OCI-LY7 (cell line): ENCODE results near the gene CLDN19. TPM values are rescaled to one million over a fixed set of nuclear protein-coding genes. Genes with fewer than 3 reads are reported as not detected.

Source experiments
- BruUV-seq: library from RNA; stranded (reverse); fragments of 400-500 nt; replicated peaks from 2 replicates; lab custom pipeline; 2021; lab: Mats Ljungman, UMichigan
- CTCF ChIA-PET: fragments of 300-600 bp; sonication (Branson Sonifier 250); formaldehyde crosslinking; loops from one replicate; lab custom pipeline; 2022; ENCODE audit warnings: antibody characterized with exemption; ENCODE audit not compliant: unreplicated experiment; lab: Charles Lee
- POLR2A ChIA-PET: fragments of 300-600 bp; sonication (Branson Sonifier 250); formaldehyde crosslinking; loops from one replicate; lab custom pipeline; 2022; ENCODE audit warnings: antibody characterized with exemption; lab: Charles Lee
- DNase-seq: peaks from one replicate; pipeline ENCODE4 v3.0.0-alpha.2; 2015; ENCODE audit warnings: low spot score
- H2AFZ ChIP-seq: fragments of 200-600 bp; sonication (generic), shearing (Covaris generic); 2 replicates; pipeline ENCODE4 v1.6.1; 2014; ENCODE audit warnings: mild to moderate bottlenecking, antibody characterized with exemption, low read length, moderate library complexity
- H3K27ac ChIP-seq: fragments of 200-600 bp; sonication (generic); 2 replicates; pipeline ENCODE4 v1.5.1; 2014; ENCODE audit warnings: mixed run types, low read depth, mild to moderate bottlenecking, moderate library complexity, low read length, inconsistent platforms; ENCODE audit not compliant: poor library complexity, severe bottlenecking
- H3K36me3 ChIP-seq: fragments of 200-600 bp; sonication (generic); 2 replicates; pipeline ENCODE4 v1.6.1; 2014; ENCODE audit warnings: mild to moderate bottlenecking, antibody characterized with exemption, low read length, moderate library complexity, mixed read lengths; ENCODE audit not compliant: insufficient read depth
- H3K4me1 ChIP-seq: fragments of 200-600 bp; sonication (generic); 2 replicates; pipeline ENCODE4 v1.5.1; 2014; ENCODE audit warnings: mild to moderate bottlenecking, low read length; ENCODE audit not compliant: insufficient read depth, poor library complexity, severe bottlenecking
- H3K4me2 ChIP-seq: fragments of 200-600 bp; sonication (generic); 2 replicates; pipeline ENCODE4 v1.6.1; 2014; ENCODE audit warnings: mild to moderate bottlenecking, low read length
- H3K4me3 ChIP-seq: fragments of 200-600 bp; sonication (generic); 2 replicates; pipeline ENCODE4 v1.5.1; 2014; ENCODE audit warnings: mild to moderate bottlenecking, low read depth, low read length; ENCODE audit not compliant: poor library complexity, severe bottlenecking
- H3K79me2 ChIP-seq: fragments of 200-600 bp; sonication (generic); 2 replicates; pipeline ENCODE4 v1.6.1; 2016; ENCODE audit warnings: low read depth, mild to moderate bottlenecking, low read length, moderate library complexity, mixed read lengths; ENCODE audit not compliant: insufficient read depth
- H3K9me2 ChIP-seq: fragments of 200-600 bp; sonication (generic); 2 replicates; pipeline ENCODE4 v1.6.1; 2016; ENCODE audit warnings: mild to moderate bottlenecking, low read length, mixed read lengths; ENCODE audit not compliant: insufficient read depth
- H3K9me3 ChIP-seq: fragments of 200-600 bp; sonication (generic); 2 replicates; pipeline ENCODE4 v1.6.1; 2014; ENCODE audit warnings: mild to moderate bottlenecking, mixed run types, low read length, mixed read lengths
- H4K20me1 ChIP-seq: fragments of 200-600 bp; sonication (generic); 2 replicates; pipeline ENCODE4 v1.6.1; 2014; ENCODE audit warnings: mild to moderate bottlenecking, antibody characterized with exemption, low read length, moderate library complexity, mixed read lengths; ENCODE audit not compliant: insufficient read depth
- EZH2phosphoT487 ChIP-seq: fragments of 200-600 bp; sonication (generic); IDR thresholded peaks from 2 replicates; pipeline ENCODE4 v1.6.1; 2018; ENCODE audit warnings: low read depth, borderline replicate concordance, mild to moderate bottlenecking, mixed run types, antibody characterized with exemption, low read length, moderate library complexity, mixed read lengths
- intact Hi-C: fragments of 100-400 bp; cut with micrococcal nuclease; formaldehyde crosslinking; loops from one replicate; pipeline ENCODE4 v1.10.0; 2022; ENCODE audit not compliant: unreplicated experiment
- total RNA-seq, 2 experiments: library from RNA; depleted of rRNA in 1 of 2; stranded (reverse); fragments of >200 nt in 1 of 2; shearing (Covaris generic) in 1 of 2; gene quantifications; 2 replicates each; pipeline ENCODE4 v1.2.3, GENCODE V29; 2014 to 2022
- TF ChIP-seq, protein P1 (sequence below): fragments of 200-600 bp; sonication (generic); conservative IDR thresholded peaks from 2 replicates; pipeline ENCODE4 v1.5.1; 2014; ENCODE audit warnings: mild to moderate bottlenecking, antibody characterized with exemption, low read length, moderate library complexity, mixed read lengths

Gene CLDN19
- total RNA-seq, 2 experiments from 2014 or later = not detected

DNA sequence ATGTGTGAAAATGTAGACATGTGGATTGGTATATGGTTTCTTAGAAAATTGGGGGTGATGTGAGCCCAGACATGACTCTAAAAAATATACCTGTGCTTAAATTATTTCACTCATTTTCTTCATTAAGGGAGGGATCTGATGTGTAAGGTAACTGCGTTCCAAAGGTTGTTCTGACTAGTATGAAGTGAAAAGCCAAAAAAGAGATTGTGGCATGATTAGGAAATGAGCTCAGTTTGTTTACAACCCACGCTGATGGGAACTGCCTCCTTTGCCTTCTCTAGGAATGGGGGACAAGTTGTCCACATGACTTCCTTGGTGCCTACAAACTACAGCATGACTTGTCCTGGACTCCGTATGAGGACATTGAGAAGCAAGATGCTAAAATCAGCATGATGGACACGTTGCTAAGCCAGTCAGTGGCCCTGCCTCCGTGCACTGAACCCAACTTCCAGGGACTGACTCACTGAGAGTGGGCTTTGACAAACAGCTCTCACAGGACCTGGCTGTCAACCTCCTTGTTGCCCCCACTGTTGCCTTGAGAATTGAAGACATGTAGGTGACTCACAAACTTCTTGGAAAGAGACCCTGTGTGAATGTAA is 35.0 kb upstream of the CLDN19 start:
- H3K9me2 ChIP-seq = no peaks in the 10 kb centered on the region
- no peak overlapping the region for H3K4me2 ChIP-seq
- H3K36me3 ChIP-seq = peaks cover 79% of the 10 kb centered on the region
- H3K79me2 ChIP-seq = peaks cover 14% of the 10 kb centered on the region
- H4K20me1 ChIP-seq = no peaks in the 10 kb centered on the region
- BruUV-seq = no TSS peak
- no peak overlapping the region for H2AFZ ChIP-seq
- no peak overlapping the region for H3K27ac ChIP-seq
- no peak overlapping the region for H3K4me3 ChIP-seq
- intact Hi-C loops = no loop called here
- H3K9me3 ChIP-seq = no peaks in the 10 kb centered on the region
- TF ChIP-seq EZH2phosphoT487 = no peak
- TF ChIP-seq, protein P1, sequence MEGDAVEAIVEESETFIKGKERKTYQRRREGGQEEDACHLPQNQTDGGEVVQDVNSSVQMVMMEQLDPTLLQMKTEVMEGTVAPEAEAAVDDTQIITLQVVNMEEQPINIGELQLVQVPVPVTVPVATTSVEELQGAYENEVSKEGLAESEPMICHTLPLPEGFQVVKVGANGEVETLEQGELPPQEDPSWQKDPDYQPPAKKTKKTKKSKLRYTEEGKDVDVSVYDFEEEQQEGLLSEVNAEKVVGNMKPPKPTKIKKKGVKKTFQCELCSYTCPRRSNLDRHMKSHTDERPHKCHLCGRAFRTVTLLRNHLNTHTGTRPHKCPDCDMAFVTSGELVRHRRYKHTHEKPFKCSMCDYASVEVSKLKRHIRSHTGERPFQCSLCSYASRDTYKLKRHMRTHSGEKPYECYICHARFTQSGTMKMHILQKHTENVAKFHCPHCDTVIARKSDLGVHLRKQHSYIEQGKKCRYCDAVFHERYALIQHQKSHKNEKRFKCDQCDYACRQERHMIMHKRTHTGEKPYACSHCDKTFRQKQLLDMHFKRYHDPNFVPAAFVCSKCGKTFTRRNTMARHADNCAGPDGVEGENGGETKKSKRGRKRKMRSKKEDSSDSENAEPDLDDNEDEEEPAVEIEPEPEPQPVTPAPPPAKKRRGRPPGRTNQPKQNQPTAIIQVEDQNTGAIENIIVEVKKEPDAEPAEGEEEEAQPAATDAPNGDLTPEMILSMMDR = no peak
- POLR2A ChIA-PET = no interaction called here
- DNase-seq = no peak
- no peaks in the 10 kb centered on the region for H3K4me1 ChIP-seq
- CTCF ChIA-PET = no interaction called here

DNA sequence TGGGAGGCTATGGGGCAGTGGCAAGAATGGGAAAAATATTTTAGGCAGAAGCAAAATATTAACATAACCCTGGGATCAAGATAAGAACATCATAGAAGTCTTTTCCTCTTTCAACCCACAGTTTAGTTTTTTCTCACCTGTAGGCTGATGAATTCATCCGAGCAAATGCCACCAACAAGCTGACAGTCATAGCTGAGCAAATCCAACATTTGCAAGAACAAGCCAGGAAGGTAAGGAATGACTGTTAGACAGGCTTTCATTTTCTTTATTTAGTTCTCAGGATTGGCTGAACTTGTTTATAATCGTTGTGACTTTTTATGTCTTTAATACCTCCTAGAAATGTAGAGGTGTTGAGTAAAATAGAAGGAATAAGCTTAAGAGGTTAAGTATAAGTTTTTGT is 33.4 kb upstream of the CLDN19 start:
- ChIA-PET POLR2A (no interaction called here), CTCF (no interaction called here)
- peaks cover 22% of the 10 kb centered on the region for H3K79me2 ChIP-seq
- H3K4me3 ChIP-seq = no peak overlapping the region
- DNase-seq = no peak
- H3K4me1 ChIP-seq = peaks cover 3% of the 10 kb centered on the region
- intact Hi-C loops = no loop called here
- peaks cover 71% of the 10 kb centered on the region for H3K36me3 ChIP-seq
- no peak overlapping the region for H3K27ac ChIP-seq
- H2AFZ ChIP-seq = no peak overlapping the region
- no peaks in the 10 kb centered on the region for H3K9me3 ChIP-seq
- no peak overlapping the region for H3K4me2 ChIP-seq
- no peaks in the 10 kb centered on the region for H4K20me1 ChIP-seq
- TF ChIP-seq EZH2phosphoT487 = no peak
- TF ChIP-seq, protein P1 = no peak
- H3K9me2 ChIP-seq = no peaks in the 10 kb centered on the region
- no TSS peak for BruUV-seq

DNA sequence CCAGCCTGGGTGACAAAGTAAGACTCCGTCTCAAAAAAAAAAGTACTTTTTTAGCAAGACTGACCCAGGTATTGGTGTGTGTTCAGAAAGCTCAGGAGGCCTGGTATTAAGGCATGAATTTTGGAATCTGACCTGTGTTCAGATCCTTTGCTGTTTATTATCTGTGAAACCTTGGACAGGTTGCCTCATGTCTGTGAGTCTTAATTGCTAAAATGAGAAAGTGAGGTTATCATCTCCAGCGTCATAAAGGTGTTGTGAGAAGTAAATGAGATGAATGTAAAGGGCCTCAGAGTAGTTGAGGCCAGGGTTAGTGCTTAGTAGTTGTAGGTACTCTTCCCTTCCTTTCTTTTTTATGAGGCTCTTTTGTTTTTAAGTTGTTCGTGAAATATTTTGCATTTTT is 29.8 kb upstream of the CLDN19 start:
- H3K4me3 ChIP-seq = no peak overlapping the region
- peaks cover 47% of the 10 kb centered on the region for H3K79me2 ChIP-seq
- DNase-seq = no peak
- no peak overlapping the region for H2AFZ ChIP-seq
- TF ChIP-seq EZH2phosphoT487 = no peak
- TF ChIP-seq, protein P1 = no peak
- H3K9me2 ChIP-seq = no peaks in the 10 kb centered on the region
- no peak overlapping the region for H3K27ac ChIP-seq
- POLR2A ChIA-PET = interaction anchor here (0.7 to 1.8 kb wide), 2 partner anchors 14 to 187 kb away, joined by 5 to 6 read pairs; no protein-coding TSS in a partner anchor
- peaks cover 37% of the 10 kb centered on the region for H3K36me3 ChIP-seq
- H3K4me2 ChIP-seq = no peak overlapping the region
- intact Hi-C loops = loop anchor here (5.0 to 10.0 kb wide), 2 partner anchors 187 to 435 kb away; partner anchors contain the start of genes FOXJ3 and SLC2A1
- no TSS peak for BruUV-seq
- CTCF ChIA-PET = no interaction called here
- no peaks in the 10 kb centered on the region for H3K9me3 ChIP-seq
- peaks cover 20% of the 10 kb centered on the region for H3K4me1 ChIP-seq
- H4K20me1 ChIP-seq = peaks cover 10% of the 10 kb centered on the region
